HepG2 (cell line): ENCODE results near the gene ACVR2A. TPM values are rescaled to one million over a fixed set of nuclear protein-coding genes. Genes with fewer than 3 reads are reported as not detected.
A peak's percentile ranks its signal among the peaks of the same experiment; 100 is the strongest.

ENCODE experiments used
- CAMTA2 ChIP-seq: sonication (generic); formaldehyde crosslinking; IDR thresholded peaks from 2 replicates; pipeline ENCODE4 v1.4.0; 2020; ENCODE audit warnings: mild to moderate bottlenecking, missing genetic modification reagents, borderline replicate concordance
- CBFB ChIP-seq: sonication (generic); formaldehyde crosslinking; IDR thresholded peaks from 2 replicates; pipeline ENCODE4 v1.4.0; 2020; ENCODE audit warnings: missing genetic modification reagents
- DBP ChIP-seq: sonication (generic); formaldehyde crosslinking; IDR thresholded peaks from 2 replicates; pipeline ENCODE4 v1.4.0; 2020; ENCODE audit warnings: missing genetic modification reagents; ENCODE audit errors: not compliant biosample characterization
- EP300 ChIP-seq, 3 experiments: sonication (generic) in 1 of 3; formaldehyde crosslinking in 1 of 3; IDR thresholded peaks; 2 replicates each; pipeline versions ENCODE4 v1.5.1 to v1.6.1; 2011 to 2020; ENCODE audit warnings: low read depth in 2 of 3, low read length in 2 of 3, borderline replicate concordance in 1 of 3, improper control_type of control experiment in 1 of 3, mild to moderate bottlenecking in 1 of 3, missing genetic modification reagents in 1 of 3, moderate library complexity in 1 of 3
- HDAC1 ChIP-seq: sonication (generic); formaldehyde crosslinking; IDR thresholded peaks from 2 replicates; pipeline ENCODE4 v1.5.1; 2020; ENCODE audit warnings: mild to moderate bottlenecking, missing genetic modification reagents
- HOXA5 ChIP-seq: sonication (generic); formaldehyde crosslinking; IDR thresholded peaks from 2 replicates; pipeline ENCODE4 v1.4.0; 2020; ENCODE audit warnings: missing genetic modification reagents
- JDP2 ChIP-seq: sonication (generic); formaldehyde crosslinking; IDR thresholded peaks from 2 replicates; pipeline ENCODE4 v1.8.1; 2022; ENCODE audit warnings: missing genetic modification reagents, borderline replicate concordance
- JUN ChIP-seq: sonication (generic); formaldehyde crosslinking; IDR thresholded peaks from 2 replicates; pipeline ENCODE4 v1.4.0; 2020; ENCODE audit warnings: mild to moderate bottlenecking, missing genetic modification reagents
- JUND ChIP-seq: sonication (generic); formaldehyde crosslinking; IDR thresholded peaks from 2 replicates; pipeline ENCODE4 v1.8.0; 2022; ENCODE audit warnings: mild to moderate bottlenecking, missing genetic modification reagents
- MAF1 ChIP-seq: sonication (generic); formaldehyde crosslinking; IDR thresholded peaks from 2 replicates; pipeline ENCODE4 v1.5.0; 2020; ENCODE audit warnings: missing genetic modification reagents, borderline replicate concordance
- NCOR1 ChIP-seq: fragments of 200-600 bp; sonication (generic); IDR thresholded peaks from 2 replicates; pipeline ENCODE4 v1.7.0; 2017; ENCODE audit warnings: antibody characterized with exemption, low read length, borderline replicate concordance
- NR1H2 ChIP-seq: sonication (generic); formaldehyde crosslinking; IDR thresholded peaks from 2 replicates; pipeline ENCODE4 v1.8.1; 2022; ENCODE audit warnings: low read depth, missing genetic modification reagents, borderline replicate concordance
- POLR2A ChIP-seq, 2 experiments: IDR thresholded peaks; 2 replicates each; pipeline ENCODE4 v1.6.1; 2011; ENCODE audit warnings: low read depth in 2 of 2, low read length in 2 of 2, mild to moderate bottlenecking in 1 of 2, moderate library complexity in 1 of 2; ENCODE audit not compliant: insufficient read depth in 1 of 2
- SRY ChIP-seq: sonication (generic); formaldehyde crosslinking; IDR thresholded peaks from 2 replicates; pipeline ENCODE4 v1.8.0; 2022; ENCODE audit warnings: mild to moderate bottlenecking, missing genetic modification reagents
- ZBTB7B ChIP-seq: sonication (generic); formaldehyde crosslinking; IDR thresholded peaks from 2 replicates; pipeline ENCODE4 v1.4.0; 2020; ENCODE audit warnings: missing genetic modification reagents
- ZNF256 ChIP-seq: sonication (generic); formaldehyde crosslinking; conservative IDR thresholded peaks from 2 replicates; pipeline ENCODE4 v1.4.0; 2020; ENCODE audit warnings: missing genetic modification reagents
- ZNF275 ChIP-seq: sonication (generic); formaldehyde crosslinking; IDR thresholded peaks from 2 replicates; pipeline ENCODE4 v1.8.0; 2022; ENCODE audit warnings: missing genetic modification reagents, mild to moderate bottlenecking, inconsistent platforms, borderline replicate concordance
- ZNF547 ChIP-seq: sonication (generic); formaldehyde crosslinking; IDR thresholded peaks from 2 replicates; pipeline ENCODE4 v1.5.1; 2020; ENCODE audit warnings: mild to moderate bottlenecking, missing genetic modification reagents
- ZNF558 ChIP-seq: sonication (generic); formaldehyde crosslinking; IDR thresholded peaks from 2 replicates; pipeline ENCODE4 v1.9.0; 2022; ENCODE audit warnings: mild to moderate bottlenecking, missing genetic modification reagents, borderline replicate concordance
- ZNF597 ChIP-seq: sonication (generic); formaldehyde crosslinking; IDR thresholded peaks from 2 replicates; pipeline ENCODE4 v1.5.0; 2020; ENCODE audit warnings: missing genetic modification reagents
- ZNF670 ChIP-seq: sonication (generic); formaldehyde crosslinking; IDR thresholded peaks from 2 replicates; pipeline ENCODE4 v1.8.0; 2022; ENCODE audit warnings: mild to moderate bottlenecking, missing genetic modification reagents, borderline replicate concordance
- ZNF746 ChIP-seq: sonication (generic); formaldehyde crosslinking; IDR thresholded peaks from 2 replicates; pipeline ENCODE4 v1.8.0; 2022; ENCODE audit warnings: mild to moderate bottlenecking, missing genetic modification reagents
- ZNF879 ChIP-seq: sonication (generic); formaldehyde crosslinking; IDR thresholded peaks from 2 replicates; pipeline ENCODE4 v1.8.1; 2023; ENCODE audit warnings: missing genetic modification reagents
- polyA plus RNA-seq, 8 experiments: library from polyadenylated mRNA; depleted of rRNA in 3 of 8; stranded (reverse) in 7 of 8; unstranded in 1 of 8; fragments of >200 nt; fragmentation: Illumina TruSeq in 4 of 8; extraction: Trizol in 4 of 8; gene quantifications; 2 replicates each; pipeline versions ENCODE4 v1.2.1 to v1.2.3, GENCODE V29; 2011 to 2016; ENCODE audit warnings: low read depth in 4 of 8, missing spikeins in 1 of 8, mixed read lengths in 1 of 8; ENCODE audit not compliant: insufficient read depth in 1 of 8
- total RNA-seq, 5 experiments: library from RNA; depleted of rRNA; stranded (reverse); fragments of >200 nt; fragmentation: Illumina TruSeq; extraction: Trizol; gene quantifications; 2 replicates each; pipeline ENCODE4 v1.2.3, GENCODE V29; 2016; ENCODE audit warnings: low read depth in 1 of 5
- TF ChIP-seq, protein P1 (sequence below): sonication (generic); formaldehyde crosslinking; IDR thresholded peaks from 2 replicates; pipeline ENCODE4 v1.4.0; 2020; ENCODE audit warnings: missing genetic modification reagents, borderline replicate concordance
- TF ChIP-seq, protein P2 (sequence below): sonication (generic); formaldehyde crosslinking; IDR thresholded peaks from 2 replicates; pipeline ENCODE4 v1.4.0; 2020; ENCODE audit warnings: missing genetic modification reagents

Gene ACVR2A
- total and polyA plus RNA-seq, 2 of the 13 experiments (the other 11 are each of a cell fraction or from before 2014, with no cell fraction given), result 8.3 to 18.0 TPM

- TF ChIP-seq, protein P1, sequence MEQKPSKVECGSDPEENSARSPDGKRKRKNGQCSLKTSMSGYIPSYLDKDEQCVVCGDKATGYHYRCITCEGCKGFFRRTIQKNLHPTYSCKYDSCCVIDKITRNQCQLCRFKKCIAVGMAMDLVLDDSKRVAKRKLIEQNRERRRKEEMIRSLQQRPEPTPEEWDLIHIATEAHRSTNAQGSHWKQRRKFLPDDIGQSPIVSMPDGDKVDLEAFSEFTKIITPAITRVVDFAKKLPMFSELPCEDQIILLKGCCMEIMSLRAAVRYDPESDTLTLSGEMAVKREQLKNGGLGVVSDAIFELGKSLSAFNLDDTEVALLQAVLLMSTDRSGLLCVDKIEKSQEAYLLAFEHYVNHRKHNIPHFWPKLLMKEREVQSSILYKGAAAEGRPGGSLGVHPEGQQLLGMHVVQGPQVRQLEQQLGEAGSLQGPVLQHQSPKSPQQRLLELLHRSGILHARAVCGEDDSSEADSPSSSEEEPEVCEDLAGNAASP, result peak; percentile 74
- TF ChIP-seq ZNF746 (CRISPR knock-in tag) (no peak), CAMTA2 (CRISPR knock-in tag) (no peak), ZNF256 (CRISPR knock-in tag) (no peak), JUND (CRISPR knock-in tag) (peak; percentile 61; the same call in 1 of the 2 replicates), JDP2 (no peak), ZNF275 (CRISPR knock-in tag) (no peak), ZNF879 (CRISPR knock-in tag) (no peak), NCOR1 (peak; percentile 97), POLR2A (IDR thresholded peaks at IDR 0.05; ENCODE audit: insufficient read depth in 1 of 2, low read depth in 2 of 2, low read length in 2 of 2) (0 out of 4 replicates have a peak, but pooled peaks of 1 of the 2 experiments have one; percentile 31), ZNF558 (CRISPR knock-in tag) (no peak), NR1H2 (CRISPR knock-in tag) (no peak), ZNF547 (CRISPR knock-in tag) (no peak), SRY (no peak), ZNF670 (0 out of 2 replicates have a peak, but pooled peaks have one; percentile 58), CBFB (CRISPR knock-in tag) (peak; percentile 85), ZBTB7B (CRISPR knock-in tag) (peak; percentile 77), JUN (CRISPR knock-in tag) (peak; percentile 90), ZNF597 (CRISPR knock-in tag) (no peak), DBP (no peak), EP300 (IDR thresholded peaks at IDR 0.05; ENCODE audit: low read depth in 2 of 2, low read length in 2 of 2) (peak; percentile 95 to 97), EP300 (CRISPR knock-in tag; IDR thresholded peaks at IDR 0.05; ENCODE audit: borderline replicate concordance) (peak; percentile 93), MAF1 (CRISPR knock-in tag) (no peak), HDAC1 (CRISPR knock-in tag) (peak; percentile 92), HOXA5 (peak; percentile 74; the same call in 1 of the 2 replicates)
- TF ChIP-seq, protein P2, sequence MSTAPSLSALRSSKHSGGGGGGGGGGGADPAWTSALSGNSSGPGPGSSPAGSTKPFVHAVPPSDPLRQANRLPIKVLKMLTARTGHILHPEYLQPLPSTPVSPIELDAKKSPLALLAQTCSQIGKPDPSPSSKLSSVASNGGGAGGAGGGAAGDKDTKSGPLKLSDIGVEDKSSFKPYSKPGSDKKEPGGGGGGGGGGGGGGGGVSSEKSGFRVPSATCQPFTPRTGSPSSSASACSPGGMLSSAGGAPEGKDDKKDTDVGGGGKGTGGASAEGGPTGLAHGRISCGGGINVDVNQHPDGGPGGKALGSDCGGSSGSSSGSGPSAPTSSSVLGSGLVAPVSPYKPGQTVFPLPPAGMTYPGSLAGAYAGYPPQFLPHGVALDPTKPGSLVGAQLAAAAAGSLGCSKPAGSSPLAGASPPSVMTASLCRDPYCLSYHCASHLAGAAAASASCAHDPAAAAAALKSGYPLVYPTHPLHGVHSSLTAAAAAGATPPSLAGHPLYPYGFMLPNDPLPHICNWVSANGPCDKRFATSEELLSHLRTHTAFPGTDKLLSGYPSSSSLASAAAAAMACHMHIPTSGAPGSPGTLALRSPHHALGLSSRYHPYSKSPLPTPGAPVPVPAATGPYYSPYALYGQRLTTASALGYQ (CRISPR knock-in tag), result peak; percentile 82
These were observed 82.3 kb downstream of the ACVR2A start (continued) for GRCh38 chr2:147927053-147927588.
